Neutrophil (primary cell): Measurements from ENCODE around the gene DHX9.

Experiments
- H3K27ac ChIP-seq: fragments of 200-600 bp; sonication (generic); 2 replicates; pipeline ENCODE4 v1.5.1; 2016; ENCODE audit warnings: mild to moderate bottlenecking, moderate library complexity
- H3K27me3 ChIP-seq: fragments of 200-600 bp; sonication (generic); 2 replicates; pipeline ENCODE4 v1.6.0; 2016; ENCODE audit warnings: mild to moderate bottlenecking
- H3K36me3 ChIP-seq: fragments of 200-600 bp; sonication (generic); 2 replicates; pipeline ENCODE4 v1.5.1; 2017
- H3K4me1 ChIP-seq, 2 experiments: fragments of 200-600 bp in 1 of 2; sonication (generic) in 1 of 2; 1 replicate in 1 of 2; 2 replicates in 1 of 2; pipeline versions ENCODE4 v1.5.1 to v1.6.1; 2013 to 2016; ENCODE audit warnings: low read depth in 1 of 2, low read length in 1 of 2, mild to moderate bottlenecking in 1 of 2, moderate library complexity in 1 of 2; ENCODE audit not compliant: control insufficient read depth in 1 of 2, insufficient read depth in 1 of 2
- H3K4me3 ChIP-seq, 2 experiments: fragments of 200-600 bp in 1 of 2; sonication (generic) in 1 of 2; 1 replicate in 1 of 2; 2 replicates in 1 of 2; pipeline ENCODE4 v1.5.1; 2013 to 2016; ENCODE audit warnings: low read depth in 1 of 2, low read length in 1 of 2, mild to moderate bottlenecking in 1 of 2, moderate library complexity in 1 of 2
- H3K9me3 ChIP-seq: fragments of 200-600 bp; sonication (generic); 2 replicates; pipeline ENCODE4 v1.5.1; 2016
- TF ChIP-seq, protein P1 (sequence below): fragments of 200-600 bp; sonication (generic); IDR thresholded peaks from 2 replicates; pipeline ENCODE4 v1.5.1; 2016; ENCODE audit warnings: antibody characterized with exemption

The DHX9 gene

DNA sequence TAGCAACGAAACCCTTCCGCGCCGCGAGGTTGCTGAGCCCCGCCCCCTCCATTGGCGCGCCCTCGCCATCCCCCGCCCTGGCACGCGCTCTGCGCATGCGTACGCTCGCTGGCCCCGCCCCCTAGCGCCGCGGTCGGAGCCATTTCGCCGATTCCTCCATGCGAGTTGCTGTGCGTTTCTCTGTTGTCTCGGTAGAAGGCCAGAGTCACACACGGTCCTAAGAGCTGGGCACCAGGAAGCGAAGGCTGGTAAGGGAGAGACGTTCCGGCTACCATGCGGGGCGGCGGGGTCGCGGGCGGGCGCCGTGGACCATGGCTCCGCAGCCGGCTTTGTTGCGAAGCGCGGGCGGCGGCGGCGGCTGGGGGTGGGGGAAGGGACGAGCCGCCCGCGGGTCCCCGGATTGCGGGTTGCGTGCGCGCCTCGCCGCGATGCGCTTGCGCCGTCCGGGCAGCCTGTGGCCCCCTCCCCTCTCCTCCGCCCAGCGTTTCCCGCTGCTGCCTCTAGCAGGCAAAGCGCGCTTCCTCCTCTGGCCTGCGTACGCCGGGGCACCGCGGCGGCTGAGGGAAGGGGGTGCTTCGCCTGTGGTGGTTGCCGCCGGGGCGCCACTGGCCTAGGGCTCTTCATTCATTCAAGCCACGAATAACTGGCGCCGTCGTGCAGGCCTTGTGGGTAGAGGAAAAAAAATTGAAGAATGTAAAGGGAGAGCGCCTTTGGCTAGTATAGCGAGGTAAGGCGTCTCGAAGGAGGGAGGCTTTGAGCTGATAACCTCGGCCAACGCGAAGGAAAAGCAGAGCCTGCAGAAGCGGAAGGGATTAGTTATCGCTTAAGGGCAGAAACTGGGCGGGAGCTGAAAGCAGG is at the start of gene DHX9:
Gene DHX9, plus strand, starts transcription at position 139 of the 858 bp plus-strand sequence. CDS start 3,220 bp downstream, outside the sequence.
- Histone ChIP-seq H3K9me3 (no peaks in the 10 kb centered on the region), H3K4me1 (peaks cover 23 to 26% of the 10 kb centered on the region in 2 experiments), H3K4me3 (peak within 1 kb of the TSS; percentile 70 to 84), H3K36me3 (peaks cover 21% of the 10 kb centered on the region), H3K27ac (peak within 1 kb of the TSS; percentile 95), H3K27me3 (no peaks in the 10 kb centered on the region)
- TF ChIP-seq, protein P1, sequence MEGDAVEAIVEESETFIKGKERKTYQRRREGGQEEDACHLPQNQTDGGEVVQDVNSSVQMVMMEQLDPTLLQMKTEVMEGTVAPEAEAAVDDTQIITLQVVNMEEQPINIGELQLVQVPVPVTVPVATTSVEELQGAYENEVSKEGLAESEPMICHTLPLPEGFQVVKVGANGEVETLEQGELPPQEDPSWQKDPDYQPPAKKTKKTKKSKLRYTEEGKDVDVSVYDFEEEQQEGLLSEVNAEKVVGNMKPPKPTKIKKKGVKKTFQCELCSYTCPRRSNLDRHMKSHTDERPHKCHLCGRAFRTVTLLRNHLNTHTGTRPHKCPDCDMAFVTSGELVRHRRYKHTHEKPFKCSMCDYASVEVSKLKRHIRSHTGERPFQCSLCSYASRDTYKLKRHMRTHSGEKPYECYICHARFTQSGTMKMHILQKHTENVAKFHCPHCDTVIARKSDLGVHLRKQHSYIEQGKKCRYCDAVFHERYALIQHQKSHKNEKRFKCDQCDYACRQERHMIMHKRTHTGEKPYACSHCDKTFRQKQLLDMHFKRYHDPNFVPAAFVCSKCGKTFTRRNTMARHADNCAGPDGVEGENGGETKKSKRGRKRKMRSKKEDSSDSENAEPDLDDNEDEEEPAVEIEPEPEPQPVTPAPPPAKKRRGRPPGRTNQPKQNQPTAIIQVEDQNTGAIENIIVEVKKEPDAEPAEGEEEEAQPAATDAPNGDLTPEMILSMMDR: peak; percentile 72

DNA sequence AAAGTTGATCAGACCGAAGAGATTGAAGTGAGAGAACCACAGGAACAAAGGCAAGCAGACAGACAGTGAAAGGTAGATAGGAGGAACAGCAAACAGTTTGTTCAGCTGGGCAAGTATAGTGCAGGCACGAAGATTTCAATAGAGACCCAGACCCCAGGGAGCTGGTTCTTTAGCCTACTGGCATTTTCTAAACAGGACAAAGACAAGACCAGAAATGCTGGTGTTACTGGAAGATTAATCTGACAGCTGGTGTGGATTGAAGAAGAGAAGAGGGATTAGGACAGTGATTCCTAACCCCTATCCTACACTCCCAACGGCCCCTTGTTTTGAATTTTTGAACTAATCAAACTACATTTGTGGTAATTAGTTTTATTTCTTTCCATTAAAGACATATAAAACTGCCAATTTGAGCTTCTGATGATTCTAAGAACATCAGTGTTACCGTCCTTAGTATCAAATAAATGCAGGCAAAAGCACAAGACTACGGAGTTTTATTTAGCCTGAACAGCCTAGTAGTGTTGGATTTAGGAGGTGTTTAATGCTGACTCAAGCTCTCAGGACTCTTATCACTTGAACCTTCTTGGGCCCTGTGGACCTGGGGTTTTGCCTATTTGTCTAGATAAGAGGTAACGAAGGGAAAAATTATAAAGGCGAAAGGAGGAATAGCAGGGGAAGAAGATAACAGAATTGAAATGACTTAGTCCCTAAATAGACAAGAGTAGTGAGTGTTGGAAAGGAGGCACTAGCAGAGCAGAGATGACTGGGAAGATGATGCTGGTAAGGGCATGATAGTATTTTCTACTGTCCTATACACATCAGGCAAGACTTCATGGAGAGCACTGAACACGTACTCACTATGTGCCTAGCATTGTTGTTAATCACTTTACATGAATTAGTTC is 47.6 kb upstream of the DHX9 start:
- peak overlapping the region; percentile 96 for H3K27ac ChIP-seq
- H3K27me3 ChIP-seq: peaks cover 4% of the 10 kb centered on the region
- H3K9me3 ChIP-seq: no peaks in the 10 kb centered on the region

DNA sequence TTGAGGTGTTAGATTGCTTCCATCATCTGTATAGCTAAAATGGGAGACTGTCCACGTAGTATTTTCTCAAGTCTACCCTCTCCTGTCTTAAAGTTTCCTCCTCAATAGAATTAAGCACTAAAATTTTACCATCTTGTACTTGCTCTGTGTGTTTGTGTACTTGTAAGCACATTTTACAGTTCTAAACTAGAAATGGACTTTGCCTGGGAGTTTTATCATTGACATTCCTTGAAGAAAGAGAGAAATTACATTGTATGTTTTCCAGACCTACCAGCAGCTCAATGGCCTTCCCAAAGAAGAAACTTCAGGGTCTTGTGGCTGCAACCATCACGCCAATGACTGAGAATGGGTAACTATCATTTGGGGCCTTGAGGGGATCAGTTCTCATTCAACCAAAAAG is 45.1 kb upstream of the DHX9 start:
- TF ChIP-seq, protein P1: no peak
- H3K4me3 ChIP-seq: peak overlapping the region; percentile 49 to 72
- H3K9me3 ChIP-seq: no peaks in the 10 kb centered on the region
- H3K27me3 ChIP-seq: no peaks in the 10 kb centered on the region
- H3K36me3 ChIP-seq: peaks cover 51% of the 10 kb centered on the region
- peaks cover 80 to 86% of the 10 kb centered on the region in 2 experiments for H3K4me1 ChIP-seq
- H3K27ac ChIP-seq: peak overlapping the region; percentile 96

More for the DNA sequence above, 47.6 kb upstream of the DHX9 start:
- H3K4me3 ChIP-seq: peak overlapping the region; percentile 16 to 72
- H3K36me3 ChIP-seq: peaks cover 27% of the 10 kb centered on the region
- TF ChIP-seq, protein P1: no peak
- H3K4me1 ChIP-seq: peaks cover 73 to 76% of the 10 kb centered on the region in 2 experiments

DNA sequence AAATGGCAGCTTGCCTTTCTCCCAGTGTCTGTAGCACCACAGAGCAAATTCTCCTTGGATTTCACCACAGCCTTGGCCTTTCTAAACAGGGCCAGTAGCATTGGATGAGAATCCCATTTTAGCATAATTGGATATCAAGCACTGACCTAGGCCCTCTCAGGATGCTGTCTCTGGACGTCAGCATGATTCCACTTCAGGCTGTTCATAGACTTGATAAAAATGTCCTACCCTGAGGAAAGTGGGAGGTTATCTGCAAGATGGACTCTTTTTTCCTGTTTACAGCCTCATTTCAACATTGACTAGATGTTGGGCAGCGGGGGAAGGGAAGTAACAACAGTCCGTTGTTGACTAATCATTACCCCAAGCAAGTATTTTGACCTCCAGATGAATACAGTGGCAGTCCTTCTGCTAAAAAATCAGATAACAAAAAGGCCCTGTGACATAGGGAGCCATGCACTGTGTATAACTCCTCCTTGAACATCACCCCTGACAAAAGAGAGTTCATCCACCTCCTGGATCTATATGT is 44.4 kb upstream of the DHX9 start:
- Histone ChIP-seq H3K9me3 (no peaks in the 10 kb centered on the region), H3K36me3 (peaks cover 53% of the 10 kb centered on the region), H3K4me3 (peak overlapping the region; percentile 49 to 72), H3K4me1 (peaks cover 78 to 83% of the 10 kb centered on the region in 2 experiments), H3K27me3 (no peaks in the 10 kb centered on the region), H3K27ac (peak overlapping the region; percentile 96)
- TF ChIP-seq, protein P1: no peak

DNA sequence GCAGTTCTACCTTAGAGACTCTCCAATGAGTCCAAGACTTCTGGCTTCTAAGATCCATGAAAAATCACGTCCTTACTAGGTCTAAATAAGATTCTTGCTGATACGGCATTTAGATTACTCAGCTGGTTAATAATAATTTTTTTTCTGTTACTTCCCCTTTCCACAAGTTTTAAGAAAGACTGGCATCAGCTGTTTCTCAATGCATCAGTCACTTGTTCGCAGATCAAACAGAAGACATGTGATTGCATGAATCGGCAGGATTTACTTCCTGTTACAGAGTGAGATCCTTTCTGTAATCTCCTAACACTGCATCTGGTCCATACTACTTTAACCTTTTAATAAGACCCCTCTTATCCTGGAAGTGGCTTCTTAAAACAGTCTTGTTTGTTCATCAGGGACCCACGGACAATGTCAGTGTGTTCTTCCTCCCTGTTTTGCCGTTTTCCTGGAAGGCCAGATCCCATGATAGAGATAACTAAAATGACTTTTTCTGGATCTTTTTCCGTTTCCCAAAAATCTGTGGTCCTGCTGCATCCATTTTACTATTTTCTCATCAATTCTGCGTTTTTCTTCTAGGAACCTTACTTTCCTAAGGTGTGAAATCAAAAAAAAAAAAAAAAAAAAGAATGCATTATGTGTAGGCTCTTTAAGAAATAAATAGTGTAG is 43.5 kb upstream of the DHX9 start:
- peak overlapping the region; percentile 49 to 72 for H3K4me3 ChIP-seq
- peaks cover 71 to 73% of the 10 kb centered on the region in 2 experiments for H3K4me1 ChIP-seq
- H3K36me3 ChIP-seq: peaks cover 59% of the 10 kb centered on the region
- H3K27me3 ChIP-seq: no peaks in the 10 kb centered on the region
- H3K9me3 ChIP-seq: no peaks in the 10 kb centered on the region
- TF ChIP-seq, protein P1: no peak
- H3K27ac ChIP-seq: peak overlapping the region; percentile 96
